HG03575 (cell line): ENCODE data around the gene STOML1.
"Not testable (repeated sequence)": the region's sequence is repeated elsewhere in the genome, so short reads cannot be mapped to it uniquely, and the experiment has no call there.

Experiments used
- ATAC-seq: cut with Tn5 transposase; IDR thresholded peaks from one replicate; pipeline ENCODE4 v1.9.1; 2021; ENCODE audit not compliant: unreplicated experiment, insufficient number of reproducible peaks, low FRiP score; ENCODE audit errors: extremely low read depth

STOML1 gene

DNA sequence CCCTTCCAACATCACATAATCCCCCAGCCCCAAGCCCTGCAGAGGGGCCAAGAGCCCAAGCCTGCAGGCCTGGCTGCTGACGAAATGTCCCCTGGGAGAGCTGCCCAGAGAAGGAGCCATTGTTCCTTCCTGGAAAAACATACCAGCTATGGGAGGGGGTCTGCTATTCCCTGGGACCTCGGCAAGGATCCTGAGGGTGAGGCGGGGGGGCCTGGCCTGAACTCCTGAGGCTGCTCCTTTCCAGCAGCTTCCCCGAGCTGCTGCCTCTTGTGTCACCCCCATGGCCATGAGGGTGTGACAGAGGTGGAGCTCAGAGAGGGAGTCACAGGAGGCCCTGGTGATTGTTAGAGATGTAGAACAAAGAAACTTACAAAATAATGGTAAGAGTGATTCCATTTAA, 53.0 kb downstream of the STOML1 start:
- ATAC-seq = no peak

DNA sequence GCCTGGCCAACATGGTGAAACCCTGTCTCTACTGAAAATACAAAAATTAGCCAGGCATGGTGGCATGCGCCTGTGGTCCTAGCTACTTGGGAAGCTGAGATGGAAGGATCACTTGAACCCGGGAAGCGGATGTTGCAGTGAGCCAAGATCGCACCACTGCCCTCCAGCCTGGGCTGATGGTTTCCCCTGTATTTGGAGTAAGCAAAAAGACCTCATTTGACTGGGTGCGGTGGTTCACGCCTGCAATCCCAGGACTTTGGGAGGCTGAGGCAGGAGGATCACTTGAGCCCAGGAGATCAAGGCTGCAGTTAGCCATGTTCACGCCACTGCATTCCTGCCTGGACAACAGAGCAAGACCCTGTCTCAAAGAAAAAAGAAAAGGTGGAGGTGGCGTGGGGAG, 53.6 kb downstream of the STOML1 start:
- ATAC-seq = not testable (repeated sequence)

- no peak for ATAC-seq
Measured at GRCh38 chr15:73937726-73938125, 54.4 kb downstream of the STOML1 start.

GRCh38 chr15:73937296-73937695, 54.8 kb downstream of the STOML1 start:
- ATAC-seq = no peak

GRCh38 chr15:73936588-73937290, 55.4 kb downstream of the STOML1 start:
- ATAC-seq = no peak

GRCh38 chr15:73936181-73936580, 55.9 kb downstream of the STOML1 start:
- no peak for ATAC-seq

DNA sequence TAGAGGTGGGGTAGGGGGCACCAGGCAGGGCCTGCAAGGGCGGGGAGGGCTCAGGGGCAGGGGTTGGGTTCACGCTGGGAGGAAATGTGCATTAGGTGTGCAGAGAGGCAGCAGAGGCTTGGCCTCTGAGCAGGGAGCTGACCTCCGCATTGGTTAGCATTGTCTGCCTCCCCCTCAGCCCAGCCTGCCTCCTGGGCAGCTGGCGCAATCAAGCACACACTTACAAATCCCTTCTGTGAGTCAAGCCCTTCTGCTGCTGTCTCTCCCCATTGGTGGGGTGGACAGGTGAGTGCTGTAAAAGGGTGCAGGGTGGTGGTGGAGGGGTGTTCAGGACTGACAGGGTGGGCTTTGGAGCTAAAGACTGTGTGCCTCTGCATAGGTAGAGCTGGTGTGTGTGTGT, 56.5 kb downstream of the STOML1 start:
- ATAC-seq = no peak

DNA sequence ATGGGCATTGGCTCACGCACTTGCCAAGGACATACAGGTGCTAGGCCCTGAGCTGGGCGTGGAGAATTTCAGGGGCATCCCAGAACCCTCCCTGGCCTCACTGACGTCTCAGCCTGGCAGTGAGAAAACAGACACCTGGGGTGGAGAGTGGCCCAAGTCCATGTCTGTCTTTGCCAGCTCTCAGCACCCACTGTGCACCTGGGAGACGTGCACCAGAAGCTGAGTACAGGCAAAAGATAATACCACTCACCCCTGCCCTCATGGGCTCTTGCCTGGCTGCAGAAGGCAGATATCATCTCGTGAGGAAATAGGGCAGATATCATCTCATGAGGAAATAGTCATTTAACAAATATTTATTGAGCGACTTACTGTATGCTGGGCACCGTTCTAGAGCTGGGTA, 57.8 kb downstream of the STOML1 start:
- no peak for ATAC-seq

DNA sequence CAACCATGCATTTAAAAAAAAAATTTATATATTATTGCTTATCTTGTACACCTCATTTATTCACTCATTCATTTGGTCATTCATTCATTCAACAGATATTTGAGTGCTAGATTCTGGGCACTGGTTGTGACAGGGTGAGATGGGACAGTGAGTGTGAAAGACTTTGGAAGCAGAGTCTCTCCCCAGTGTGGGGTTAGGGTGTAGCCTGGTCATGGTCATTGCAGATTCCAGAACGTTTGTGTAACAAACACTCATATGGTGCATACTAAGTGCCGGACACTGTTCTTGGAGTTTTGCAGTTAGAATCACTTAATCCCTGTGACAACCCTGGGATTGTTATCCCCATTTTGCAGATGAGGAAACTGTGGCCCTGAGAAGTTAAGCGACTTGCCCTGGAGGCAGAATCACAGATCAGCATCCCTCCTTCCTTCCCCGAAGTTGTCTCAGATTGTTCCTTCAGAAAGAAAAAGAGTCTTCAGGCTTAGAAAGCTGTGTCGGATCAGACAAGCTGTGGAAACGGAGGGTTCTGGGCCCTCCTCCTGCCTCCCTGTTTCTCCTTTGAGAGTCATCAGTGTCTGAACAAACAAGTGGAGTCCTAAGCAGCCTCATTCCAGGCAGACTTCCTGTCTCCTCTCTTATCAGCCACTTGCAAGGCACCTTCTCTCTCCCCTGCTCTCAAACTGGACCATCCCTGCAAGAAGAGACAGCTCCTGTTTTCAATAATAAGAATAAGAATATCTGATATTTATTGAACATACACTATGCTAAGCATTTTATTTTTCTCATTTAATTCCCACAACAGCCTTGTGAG, 59.5 kb downstream of the STOML1 start:
- ATAC-seq = no peak

- no peak for ATAC-seq
Measured at GRCh38 chr15:73931441-73931840, 60.7 kb downstream of the STOML1 start.

DNA sequence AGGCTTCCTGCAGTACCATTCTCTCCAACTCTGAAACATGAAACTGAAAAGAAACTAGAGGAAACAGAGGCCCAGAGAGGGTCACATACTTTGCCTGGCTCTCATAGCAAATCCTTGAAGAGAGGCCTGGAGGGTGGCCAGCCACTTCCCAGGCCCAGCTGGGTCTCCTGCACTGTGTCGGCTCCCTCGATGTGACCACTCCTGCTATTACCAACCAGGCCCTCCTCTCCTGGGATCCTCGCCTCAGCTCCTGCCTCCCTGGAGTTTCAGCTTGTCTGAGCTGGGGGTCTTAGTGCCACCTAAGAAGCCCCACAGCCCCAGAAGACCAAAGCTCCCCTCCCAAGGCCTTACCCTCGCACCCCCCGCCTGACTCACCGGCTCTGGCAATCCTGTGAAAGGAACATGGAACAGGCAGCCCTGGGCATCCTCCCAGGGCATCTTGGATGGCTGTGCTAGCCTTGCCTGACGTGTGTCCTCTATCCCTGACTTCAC, 61.3 kb downstream of the STOML1 start:
- no peak for ATAC-seq

GRCh38 chr15:73930371-73930770, 61.7 kb downstream of the STOML1 start:
- no peak for ATAC-seq

DNA sequence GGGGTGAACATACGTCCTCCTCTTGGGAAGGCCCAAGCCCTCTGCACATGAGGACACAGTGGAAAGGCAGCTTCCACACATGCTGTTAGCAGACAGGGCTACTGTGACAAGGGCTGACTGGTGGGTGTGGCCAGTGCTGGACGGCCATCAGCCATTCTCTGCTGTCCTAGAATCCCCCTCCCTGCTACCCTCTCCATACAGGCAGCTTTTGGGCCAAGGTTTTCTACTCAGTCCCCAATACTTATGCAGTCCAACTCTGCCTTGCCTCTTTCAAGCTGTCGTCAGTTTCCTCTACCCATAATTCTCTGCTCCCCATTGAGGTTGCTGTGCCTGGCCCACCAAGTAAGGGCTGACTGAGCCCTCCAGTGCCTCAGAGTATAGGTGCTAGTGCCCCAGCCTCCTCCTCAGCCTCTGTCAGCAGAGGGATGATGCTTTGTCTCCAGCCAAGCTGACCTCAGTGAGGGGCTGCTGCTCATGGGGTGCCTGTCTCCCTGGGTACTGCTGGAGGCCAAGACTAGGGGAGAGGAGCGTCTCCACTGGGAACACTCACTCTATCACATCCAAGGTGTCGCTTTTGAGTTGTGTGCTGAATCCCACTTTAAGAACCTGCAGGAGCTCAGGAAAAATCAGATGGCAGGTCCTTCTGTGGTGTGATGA, 63.0 kb downstream of the STOML1 start:
- no peak for ATAC-seq
